H9 (cell line): ENCODE measurements around the gene NDUFS6. TPM values are rescaled to one million over a fixed set of nuclear protein-coding genes. Genes with fewer than 3 reads are reported as not detected.

Experiments
- DNase-seq: peaks from one replicate; pipeline ENCODE4 v3.0.0-alpha.2; 2017
- H2AFZ ChIP-seq: one replicate; pipeline ENCODE4 v1.6.1; 2013; ENCODE audit warnings: mild to moderate bottlenecking, low read length, control low read depth, moderate library complexity
- H2AK5ac ChIP-seq: 2 replicates; pipeline ENCODE4 v1.6.1; 2013; ENCODE audit warnings: low read length, control low read depth, mixed read lengths; ENCODE audit not compliant: insufficient read length
- H2BK120ac ChIP-seq: one replicate; pipeline ENCODE4 v1.6.1; 2013; ENCODE audit warnings: low read depth, mild to moderate bottlenecking, low read length, control low read depth, inconsistent platforms; ENCODE audit not compliant: poor library complexity, severe bottlenecking
- H2BK12ac ChIP-seq: 2 replicates; pipeline ENCODE4 v1.6.1; 2013; ENCODE audit warnings: low read length, control low read depth, mixed read lengths, low read depth; ENCODE audit not compliant: insufficient read length
- H2BK15ac ChIP-seq: 2 replicates; pipeline ENCODE4 v1.6.1; 2013; ENCODE audit warnings: low read depth, low read length, control low read depth
- H2BK20ac ChIP-seq: one replicate; pipeline ENCODE4 v1.6.1; 2013; ENCODE audit warnings: low read depth, mild to moderate bottlenecking, low read length, control low read depth, inconsistent platforms; ENCODE audit not compliant: poor library complexity, severe bottlenecking
- H2BK5ac ChIP-seq: 2 replicates; pipeline ENCODE4 v1.6.1; 2013; ENCODE audit warnings: low read length, control low read depth, mixed read lengths; ENCODE audit not compliant: insufficient read length
- H3K14ac ChIP-seq: 2 replicates; pipeline ENCODE4 v1.6.1; 2013; ENCODE audit warnings: low read length, control low read depth; ENCODE audit not compliant: insufficient read depth
- H3K18ac ChIP-seq: 2 replicates; pipeline ENCODE4 v1.6.1; 2013; ENCODE audit warnings: low read depth, mild to moderate bottlenecking, mixed read lengths, low read length, control low read depth; ENCODE audit not compliant: insufficient read length
- H3K23ac ChIP-seq: 2 replicates; pipeline ENCODE4 v1.6.1; 2013; ENCODE audit warnings: low read length, control low read depth, mixed read lengths, low read depth; ENCODE audit not compliant: insufficient read length
- H3K23me2 ChIP-seq: 2 replicates; pipeline ENCODE4 v1.6.1; 2013; ENCODE audit warnings: low read depth, mild to moderate bottlenecking, mixed read lengths, low read length, control low read depth; ENCODE audit not compliant: insufficient read length, poor library complexity, severe bottlenecking
- H3K27ac ChIP-seq: 2 replicates; pipeline ENCODE4 v1.5.1; 2013; ENCODE audit warnings: low read length, control low read depth, mixed read lengths, low read depth; ENCODE audit not compliant: insufficient read length
- H3K27me3 ChIP-seq: 2 replicates; pipeline ENCODE4 v1.6.1; 2013; ENCODE audit warnings: low read length, control low read depth, inconsistent platforms; ENCODE audit not compliant: insufficient read depth
- H3K4ac ChIP-seq: 2 replicates; pipeline ENCODE4 v1.6.1; 2013; ENCODE audit warnings: low read depth, mild to moderate bottlenecking, control low read depth, inconsistent platforms, low read length, moderate library complexity
- H3K4me1 ChIP-seq: 2 replicates; pipeline ENCODE4 v1.6.1; 2013; ENCODE audit warnings: low read length, control low read depth, inconsistent platforms; ENCODE audit not compliant: insufficient read depth
- H3K4me2 ChIP-seq: 2 replicates; pipeline ENCODE4 v1.6.1; 2013; ENCODE audit warnings: low read length, control low read depth, mixed read lengths; ENCODE audit not compliant: insufficient read length, insufficient read depth
- H3K56ac ChIP-seq: 2 replicates; pipeline ENCODE4 v1.6.1; 2013; ENCODE audit warnings: low read depth, mild to moderate bottlenecking, mixed read lengths, low read length, control low read depth; ENCODE audit not compliant: insufficient read length
- H3K79me1 ChIP-seq: 2 replicates; pipeline ENCODE4 v1.6.1; 2013; ENCODE audit warnings: low read depth, mild to moderate bottlenecking, moderate library complexity, low read length, control low read depth, inconsistent platforms; ENCODE audit not compliant: insufficient read depth, poor library complexity, severe bottlenecking
- H3K79me2 ChIP-seq: 2 replicates; pipeline ENCODE4 v1.6.1; 2013; ENCODE audit warnings: low read length, control low read depth, inconsistent platforms; ENCODE audit not compliant: insufficient read depth
- H3K9ac ChIP-seq: 2 replicates; pipeline ENCODE4 v1.6.1; 2013; ENCODE audit warnings: low read length, control low read depth, mixed read lengths; ENCODE audit not compliant: insufficient read length; ENCODE audit errors: extremely low read depth
- H3K9me3 ChIP-seq: one replicate; pipeline ENCODE4 v1.6.1; 2013; ENCODE audit warnings: low read depth, low read length, inconsistent platforms; ENCODE audit not compliant: control insufficient read depth
- H3T11ph ChIP-seq: one replicate; pipeline ENCODE4 v1.6.1; 2013; ENCODE audit warnings: mild to moderate bottlenecking, low read length, control low read depth, inconsistent platforms
- H4K20me1 ChIP-seq: one replicate; pipeline ENCODE4 v1.6.1; 2013; ENCODE audit not compliant: control insufficient read depth, insufficient read length, insufficient read depth
- H4K5ac ChIP-seq: 2 replicates; pipeline ENCODE4 v1.6.1; 2013; ENCODE audit warnings: low read depth, mild to moderate bottlenecking, mixed read lengths, low read length, control low read depth; ENCODE audit not compliant: insufficient read length
- H4K8ac ChIP-seq: replicated peaks from 2 replicates; pipeline ENCODE4 v1.6.1; 2013; ENCODE audit warnings: low read length, control low read depth, mixed read lengths, low read depth; ENCODE audit not compliant: insufficient read length
- H4K91ac ChIP-seq: 2 replicates; pipeline ENCODE4 v1.6.1; 2013; ENCODE audit warnings: low read depth, mild to moderate bottlenecking, moderate library complexity, mixed read lengths, low read length, control low read depth; ENCODE audit not compliant: insufficient read length
- H3K27ac Mint-ChIP-seq, 3 experiments: 2 replicates in 2 of 3; 3 replicates in 1 of 3; pipeline ENCODE4 v1.8.0; 2020 to 2021; ENCODE audit warnings: mixed read lengths in 3 of 3, mild to moderate bottlenecking in 1 of 3, moderate library complexity in 1 of 3
- H3K27me3 Mint-ChIP-seq: 2 replicates; pipeline ENCODE4 v1.8.0; 2021; ENCODE audit warnings: low read depth, mild to moderate bottlenecking, moderate library complexity, mixed read lengths
- H3K36me3 Mint-ChIP-seq, 3 experiments: 2 replicates in 2 of 3; 3 replicates in 1 of 3; pipeline ENCODE4 v1.8.0; 2020 to 2021; ENCODE audit warnings: low read depth in 3 of 3, mixed read lengths in 3 of 3; ENCODE audit not compliant: insufficient read depth in 1 of 3
- H3K4me1 Mint-ChIP-seq, 2 experiments: 2 replicates each; pipeline ENCODE4 v1.8.0; 2020; ENCODE audit warnings: mixed read lengths in 2 of 2
- H3K4me3 Mint-ChIP-seq, 2 experiments: 2 replicates in 1 of 2; 3 replicates in 1 of 2; pipeline ENCODE4 v1.8.0; 2020 to 2021; ENCODE audit warnings: mild to moderate bottlenecking in 2 of 2, mixed read lengths in 2 of 2, moderate library complexity in 1 of 2
- H3K9me3 Mint-ChIP-seq, 2 experiments: 2 replicates in 1 of 2; 3 replicates in 1 of 2; pipeline ENCODE4 v1.8.0; 2020; ENCODE audit warnings: mild to moderate bottlenecking in 2 of 2, mixed read lengths in 2 of 2, moderate library complexity in 1 of 2
- CTCF ChIP-seq: fragments of 200-600 bp; sonication (generic); conservative IDR thresholded peaks from 3 replicates; pipeline ENCODE4 v1.8.0; 2021; ENCODE audit warnings: antibody characterized with exemption, mild to moderate bottlenecking
- WGBS: extraction: QIAGEN DNeasy Blood & Tissue Kit; methylation state at CpG from one replicate; pipeline ENCODE4 v1.1.7; 2013; ENCODE audit warnings: missing lambda C conversion rate, low lambda C conversion rate, mixed read lengths; ENCODE audit not compliant: insufficient read length; ENCODE audit errors: extremely low coverage; 5-methylcytosine and 5-hydroxymethylcytosine counted together
- total RNA-seq: library from RNA; stranded (reverse); gene quantifications from 2 replicates; pipeline ENCODE4 v1.2.1, GENCODE V29; 2021

The NDUFS6 gene
- total RNA-seq, 1 experiment from 2014 or later, result 62.5 TPM

- no peak overlapping the region for H3K9ac ChIP-seq
- H3K4me2 ChIP-seq, result no peak overlapping the region
- H2BK12ac ChIP-seq, result no peak overlapping the region
- H3K9me3 ChIP-seq, result no peaks in the 10 kb centered on the region
- H3K27ac ChIP-seq, result no peak overlapping the region
- TF ChIP-seq CTCF, result no peak
- H3K27me3 ChIP-seq, result no peaks in the 10 kb centered on the region
- no peak overlapping the region for H3T11ph ChIP-seq
- H3K18ac ChIP-seq, result no peak overlapping the region
- no peak overlapping the region for H4K5ac ChIP-seq
- no peaks in the 10 kb centered on the region for H3K4me1 ChIP-seq
- H3K9me3 Mint-ChIP-seq, result peaks cover 11 to 13% of the 10 kb centered on the region in 2 experiments
- no peak overlapping the region for H3K56ac ChIP-seq
- H2BK120ac ChIP-seq, result no peak overlapping the region
- no peak overlapping the region for H2AK5ac ChIP-seq
- peaks cover 12% of the 10 kb centered on the region for H3K27me3 Mint-ChIP-seq
- H3K4me3 Mint-ChIP-seq, result no peak overlapping the region; a peak in 1 of 5 replicates
- H3K14ac ChIP-seq, result no peak overlapping the region
- no peaks in the 10 kb centered on the region for H4K20me1 ChIP-seq
- H3K23me2 ChIP-seq, result no peaks in the 10 kb centered on the region
- no peak overlapping the region for H2BK5ac ChIP-seq
- no peaks in the 10 kb centered on the region for H3K79me1 ChIP-seq
- no peak overlapping the region for H3K23ac ChIP-seq
- H2BK15ac ChIP-seq, result no peak overlapping the region
- H3K27ac Mint-ChIP-seq, result no peak overlapping the region
- DNase-seq, result peak; percentile 18
- no peak overlapping the region for H2BK20ac ChIP-seq
- no peak overlapping the region for H4K8ac ChIP-seq
- peaks cover 15 to 27% of the 10 kb centered on the region in 2 experiments for H3K4me1 Mint-ChIP-seq
- no peak overlapping the region for H4K91ac ChIP-seq
- no CpG with 5 or more reads among the region's 14 CpGs for WGBS
- no peak overlapping the region for H3K4ac ChIP-seq
- H3K36me3 Mint-ChIP-seq, result peaks cover 10 to 11% (median 10%) of the 10 kb centered on the region in 3 experiments
- H3K79me2 ChIP-seq, result no peaks in the 10 kb centered on the region
- no peak overlapping the region for H2AFZ ChIP-seq
Measured at GRCh38 chr5:1754531-1755220, 46.5 kb upstream of the NDUFS6 start.
